Keratinocyte (primary cell): ENCODE results near the gene NAA25. TPM values are rescaled to one million over a fixed set of nuclear protein-coding genes. Genes with fewer than 3 reads are reported as not detected.
"Not testable (repeated sequence)": the region's sequence is repeated elsewhere in the genome, so short reads cannot be mapped to it uniquely, and the experiment has no call there.

Experiments
- DNase-seq: peaks from one replicate; pipeline ENCODE4 v3.0.0-alpha.2; 2011; ENCODE audit warnings: low read depth, missing footprints, low spot score
- FAIRE-seq: peaks from 2 replicates; lab custom pipeline; 2011; peaks lifted over from hg19 to GRCh38; lab: Jason Lieb, UNC
- H2AFZ ChIP-seq: 2 replicates; pipeline ENCODE4 v1.6.0; 2012; ENCODE audit warnings: low read length, control low read depth, inconsistent platforms; ENCODE audit not compliant: control insufficient read depth
- H3K27ac ChIP-seq: 2 replicates; pipeline ENCODE4 v1.5.1; 2011; ENCODE audit warnings: low read length; ENCODE audit not compliant: control insufficient read depth, insufficient read depth
- H3K27me3 ChIP-seq: 3 replicates; pipeline ENCODE4 v1.6.0; 2011; ENCODE audit warnings: low read length; ENCODE audit not compliant: control insufficient read depth, insufficient read depth; ENCODE audit errors: extremely low read depth
- H3K36me3 ChIP-seq, 2 experiments: 2 replicates in 1 of 2; 3 replicates in 1 of 2; pipeline ENCODE4 v1.5.1; 2011; ENCODE audit warnings: low read length in 2 of 2, mild to moderate bottlenecking in 1 of 2; ENCODE audit not compliant: control insufficient read depth in 2 of 2, insufficient read depth in 2 of 2; ENCODE audit errors: extremely low read depth in 1 of 2
- H3K4me1 ChIP-seq: 3 replicates; pipeline ENCODE4 v1.5.1; 2011; ENCODE audit warnings: low read length; ENCODE audit not compliant: control insufficient read depth, insufficient read depth; ENCODE audit errors: extremely low read depth
- H3K4me2 ChIP-seq: 3 replicates; pipeline ENCODE4 v1.6.0; 2011; ENCODE audit warnings: low read depth, low read length; ENCODE audit not compliant: control insufficient read depth, insufficient read depth; ENCODE audit errors: extremely low read depth
- H3K4me3 ChIP-seq, 3 experiments: fragments of 200-600 bp in 1 of 3; sonication (generic) in 1 of 3; 2 replicates in 2 of 3; 3 replicates in 1 of 3; pipeline ENCODE4 v1.5.1; 2011 to 2016; ENCODE audit warnings: low read length in 3 of 3, mild to moderate bottlenecking in 3 of 3, control low read depth in 2 of 3, inconsistent platforms in 1 of 3, low read depth in 1 of 3, mixed read lengths in 1 of 3, mixed run types in 1 of 3, moderate library complexity in 1 of 3; ENCODE audit not compliant: control insufficient read depth in 2 of 3, insufficient read depth in 2 of 3; ENCODE audit errors: extremely low read depth in 1 of 3
- H3K79me2 ChIP-seq: 2 replicates; pipeline ENCODE4 v1.6.0; 2012; ENCODE audit warnings: low read length; ENCODE audit not compliant: control insufficient read depth, insufficient read depth
- H3K9ac ChIP-seq: 3 replicates; pipeline ENCODE4 v1.6.0; 2011; ENCODE audit warnings: low read length; ENCODE audit not compliant: control insufficient read depth, insufficient read depth; ENCODE audit errors: extremely low read depth
- H3K9me1 ChIP-seq: 3 replicates; pipeline ENCODE4 v1.6.0; 2011; ENCODE audit warnings: low read length; ENCODE audit not compliant: control insufficient read depth, insufficient read depth; ENCODE audit errors: extremely low read depth
- H3K9me3 ChIP-seq: 2 replicates; pipeline ENCODE4 v1.5.1; 2012; ENCODE audit warnings: low read depth, low read length; ENCODE audit not compliant: control insufficient read depth
- H4K20me1 ChIP-seq: 3 replicates; pipeline ENCODE4 v1.6.0; 2011; ENCODE audit warnings: low read length; ENCODE audit not compliant: control insufficient read depth, insufficient read depth; ENCODE audit errors: extremely low read depth
- EZH2 ChIP-seq: IDR thresholded peaks from one replicate; pipeline ENCODE4 v1.6.1; 2012; ENCODE audit warnings: inconsistent platforms, mild to moderate bottlenecking, low read length, moderate library complexity
- dilution Hi-C: fragments of 300-500 bp; cut with MboI; formaldehyde crosslinking; loops from one replicate; pipeline ENCODE4 v1.7.0; 2020; ENCODE audit warnings: low sequenced_read_pairs; ENCODE audit not compliant: extremely low pct_ligation_motif_present
- polyA plus RNA-seq, 5 experiments: library from polyadenylated mRNA; depleted of rRNA in 3 of 5; stranded (reverse) in 3 of 5; stranded (forward) in 1 of 5; unstranded in 1 of 5; fragments of >200 nt; gene quantifications; 1 replicate in 1 of 5; 2 replicates in 3 of 5; 3 replicates in 1 of 5; pipeline versions ENCODE4 v1.2.1 to v1.2.3, GENCODE V29; 2011 to 2012; ENCODE audit warnings: missing spikeins in 2 of 5, low read depth in 1 of 5, low replicate concordance in 1 of 5
- TF ChIP-seq, protein P1 (sequence below), 3 experiments: IDR thresholded peaks in 1 of 3; conservative IDR thresholded peaks in 1 of 3; optimal IDR thresholded peaks in 1 of 3; 2 replicates in 2 of 3; 3 replicates in 1 of 3; pipeline versions ENCODE3 to v1.5.1; 2011; ENCODE audit warnings: low read length in 3 of 3, mild to moderate bottlenecking in 3 of 3, moderate library complexity in 2 of 3, control low read depth in 1 of 3, inconsistent platforms in 1 of 3; ENCODE audit not compliant: insufficient read depth in 2 of 3; ENCODE audit errors: extremely low read depth in 1 of 3

Gene NAA25
- polyA plus RNA-seq, 1 donor (not counting 4 experiments of a cell fraction or from before 2014, with no cell fraction given): 26.1 TPM

DNA sequence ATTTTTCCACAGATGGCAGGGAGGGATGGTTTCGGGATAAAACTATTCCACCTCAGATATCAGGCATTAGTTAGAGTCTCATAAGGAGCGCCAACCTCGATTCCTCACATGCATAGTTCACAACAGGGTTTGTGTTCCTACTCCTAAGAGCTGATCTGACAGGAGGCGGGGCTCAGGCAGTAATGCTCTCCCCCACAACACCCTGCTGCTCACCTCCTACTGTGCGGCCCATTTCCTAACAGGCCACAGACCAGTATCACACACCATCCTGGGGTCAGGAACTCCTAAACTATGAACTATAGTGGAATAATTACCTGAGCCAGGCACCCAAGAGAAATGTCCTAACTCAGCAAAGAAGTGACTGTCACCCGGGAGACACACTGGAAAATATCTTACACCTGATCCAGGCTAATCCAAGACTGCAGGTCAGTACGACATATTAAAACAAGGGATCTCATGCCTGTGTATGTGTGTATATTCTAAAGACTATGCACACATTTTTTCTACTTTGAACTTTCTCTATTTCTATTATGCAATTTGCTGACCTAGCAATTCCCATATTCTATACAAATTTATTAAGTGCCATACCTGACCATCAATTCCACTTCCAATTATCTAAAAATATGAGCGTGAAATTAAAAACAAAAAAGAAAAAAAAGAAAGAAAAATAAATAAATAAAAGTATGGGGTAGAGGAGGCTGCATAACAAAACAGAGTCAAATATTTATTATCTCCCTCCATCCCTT, 4.7 kb downstream of the NAA25 start:
- no peak overlapping the region for H3K9ac ChIP-seq
- H3K36me3 ChIP-seq: peaks cover 7 to 13% of the 10 kb centered on the region in 2 experiments
- H2AFZ ChIP-seq: no peak overlapping the region
- H3K9me1 ChIP-seq: no peaks in the 10 kb centered on the region
- dilution Hi-C loops: no loop called here
- peaks cover 20% of the 10 kb centered on the region for H4K20me1 ChIP-seq
- H3K4me1 ChIP-seq: peaks cover 16% of the 10 kb centered on the region
- no peak overlapping the region for H3K4me2 ChIP-seq
- H3K27me3 ChIP-seq: no peaks in the 10 kb centered on the region
- H3K27ac ChIP-seq: no peak overlapping the region
- TF ChIP-seq, protein P1, sequence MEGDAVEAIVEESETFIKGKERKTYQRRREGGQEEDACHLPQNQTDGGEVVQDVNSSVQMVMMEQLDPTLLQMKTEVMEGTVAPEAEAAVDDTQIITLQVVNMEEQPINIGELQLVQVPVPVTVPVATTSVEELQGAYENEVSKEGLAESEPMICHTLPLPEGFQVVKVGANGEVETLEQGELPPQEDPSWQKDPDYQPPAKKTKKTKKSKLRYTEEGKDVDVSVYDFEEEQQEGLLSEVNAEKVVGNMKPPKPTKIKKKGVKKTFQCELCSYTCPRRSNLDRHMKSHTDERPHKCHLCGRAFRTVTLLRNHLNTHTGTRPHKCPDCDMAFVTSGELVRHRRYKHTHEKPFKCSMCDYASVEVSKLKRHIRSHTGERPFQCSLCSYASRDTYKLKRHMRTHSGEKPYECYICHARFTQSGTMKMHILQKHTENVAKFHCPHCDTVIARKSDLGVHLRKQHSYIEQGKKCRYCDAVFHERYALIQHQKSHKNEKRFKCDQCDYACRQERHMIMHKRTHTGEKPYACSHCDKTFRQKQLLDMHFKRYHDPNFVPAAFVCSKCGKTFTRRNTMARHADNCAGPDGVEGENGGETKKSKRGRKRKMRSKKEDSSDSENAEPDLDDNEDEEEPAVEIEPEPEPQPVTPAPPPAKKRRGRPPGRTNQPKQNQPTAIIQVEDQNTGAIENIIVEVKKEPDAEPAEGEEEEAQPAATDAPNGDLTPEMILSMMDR (optimal IDR thresholded peaks at IDR 0.05 in 1 of 3, IDR thresholded peaks at IDR 0.05 in 1 of 3, conservative IDR thresholded peaks at IDR 0.05 in 1 of 3; ENCODE audit: extremely low read depth in 1 of 3, insufficient read depth in 2 of 3, low read length in 3 of 3): no peak
- no peak for TF ChIP-seq EZH2
- FAIRE-seq (no peak), DNase-seq (no peak)
- H3K9me3 ChIP-seq: no peaks in the 10 kb centered on the region
- peaks cover 94% of the 10 kb centered on the region for H3K79me2 ChIP-seq
- no peak overlapping the region for H3K4me3 ChIP-seq

GRCh38 chr12:112102746-112103145, 5.8 kb downstream of the NAA25 start:
- DNase-seq, H3K9me1 ChIP-seq, H3K4me2 ChIP-seq, dilution Hi-C loops, FAIRE-seq, H2AFZ ChIP-seq, H3K4me3 ChIP-seq, H3K27ac ChIP-seq, H3K9me3 ChIP-seq, H3K27me3 ChIP-seq, H3K9ac ChIP-seq: not testable (repeated sequence)
- Histone ChIP-seq H3K79me2 (peaks cover 90% of the 10 kb centered on the region), H3K4me1 (peaks cover 16% of the 10 kb centered on the region), H3K36me3 (peaks cover 7 to 16% of the 10 kb centered on the region in 2 experiments), H4K20me1 (peaks cover 20% of the 10 kb centered on the region)
